Muscle of leg (tissue), 11 donors: Measurements from ENCODE around the gene OSBP2. TPM values are rescaled to one million over a fixed set of nuclear protein-coding genes. Genes with fewer than 3 reads are reported as not detected.
"Not testable (repeated sequence)": the region's sequence is repeated elsewhere in the genome, so short reads cannot be mapped to it uniquely, and the experiment has no call there.

Experiments used
- DNase-seq: peaks from one replicate; pipeline ENCODE4 v3.0.0; 2013
- H3K27ac ChIP-seq: one replicate; pipeline ENCODE4 v1.5.1; 2013; ENCODE audit warnings: mild to moderate bottlenecking, low read length, control low read depth
- H3K27me3 ChIP-seq: one replicate; pipeline ENCODE4 v1.6.1; 2013; ENCODE audit warnings: low read length; ENCODE audit not compliant: control insufficient read depth, insufficient read depth
- H3K36me3 ChIP-seq: one replicate; pipeline ENCODE4 v1.6.1; 2013; ENCODE audit warnings: low read length; ENCODE audit not compliant: control insufficient read depth, insufficient read depth
- H3K4me1 ChIP-seq: one replicate; pipeline ENCODE4 v1.6.1; 2013; ENCODE audit warnings: low read length; ENCODE audit not compliant: control insufficient read depth, insufficient read depth
- H3K4me3 ChIP-seq: one replicate; pipeline ENCODE4 v1.5.1; 2013; ENCODE audit warnings: low read length, control low read depth
- H3K9me3 ChIP-seq: replicated peaks from 2 replicates; pipeline ENCODE4 v1.6.1; 2013; ENCODE audit warnings: low read depth, low read length; ENCODE audit not compliant: control insufficient read depth
- WGBS: methylation state at CpG from one replicate; pipeline ENCODE4 v1.1.5; 2013; ENCODE audit warnings: missing lambda C conversion rate; ENCODE audit not compliant: insufficient coverage; 5-methylcytosine and 5-hydroxymethylcytosine counted together
- polyA plus RNA-seq, 8 donors: library from polyadenylated mRNA; unstranded; fragments of 120-200 nt; gene quantifications; one replicate each; pipeline versions ENCODE4 v1.2.1 to v1.2.3, GENCODE V29; 2013; ENCODE audit warnings: inconsistent platforms in 1 of 8, low replicate concordance in 1 of 8; ENCODE audit not compliant: insufficient read length in 8 of 8, insufficient read depth in 1 of 8
- total RNA-seq: library from RNA; stranded (reverse); fragments of 120-200 nt; gene quantifications from one replicate; pipeline ENCODE4 v1.2.4, GENCODE V29; 2013

OSBP2 gene
- total and polyA plus RNA-seq, 9 donors: 2.7 to 7.5 (median 4.5) TPM

DNA sequence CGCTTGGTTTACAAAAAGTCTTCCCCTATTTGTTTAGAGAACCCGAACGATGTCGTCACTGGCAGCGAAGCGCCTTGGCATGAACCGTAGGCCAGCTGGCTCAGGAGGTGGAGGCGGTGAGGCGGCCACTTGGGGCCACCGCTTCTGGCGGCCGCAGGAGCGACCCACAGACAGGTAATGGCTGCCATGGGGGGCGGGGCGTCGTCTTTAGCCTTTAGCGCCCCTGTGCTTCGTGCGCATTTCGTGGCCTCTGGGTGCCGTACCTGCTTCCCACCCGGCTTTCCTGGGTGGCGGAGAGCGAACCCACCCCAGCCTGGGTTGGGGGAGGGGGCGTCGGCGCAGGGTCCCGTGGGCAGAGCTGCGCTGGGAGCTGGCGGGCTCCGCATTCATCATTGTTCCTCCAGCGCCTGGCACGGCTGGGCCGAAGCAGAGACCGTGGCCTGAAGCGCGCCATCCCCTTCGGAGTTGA is 469 bp upstream of the OSBP2 start:
- Histone ChIP-seq H3K9me3 (no peaks in the 10 kb centered on the region), H3K27me3 (peaks cover 34% of the 10 kb centered on the region), H3K36me3 (no peaks in the 10 kb centered on the region), H3K4me1 (peaks cover 12% of the 10 kb centered on the region), H3K27ac (no peak overlapping the region), H3K4me3 (peak overlapping the region; percentile 47)
- peak; percentile 36 for DNase-seq
- WGBS: under 1% methylated on average over 37 of the region's 38 CpGs

DNA sequence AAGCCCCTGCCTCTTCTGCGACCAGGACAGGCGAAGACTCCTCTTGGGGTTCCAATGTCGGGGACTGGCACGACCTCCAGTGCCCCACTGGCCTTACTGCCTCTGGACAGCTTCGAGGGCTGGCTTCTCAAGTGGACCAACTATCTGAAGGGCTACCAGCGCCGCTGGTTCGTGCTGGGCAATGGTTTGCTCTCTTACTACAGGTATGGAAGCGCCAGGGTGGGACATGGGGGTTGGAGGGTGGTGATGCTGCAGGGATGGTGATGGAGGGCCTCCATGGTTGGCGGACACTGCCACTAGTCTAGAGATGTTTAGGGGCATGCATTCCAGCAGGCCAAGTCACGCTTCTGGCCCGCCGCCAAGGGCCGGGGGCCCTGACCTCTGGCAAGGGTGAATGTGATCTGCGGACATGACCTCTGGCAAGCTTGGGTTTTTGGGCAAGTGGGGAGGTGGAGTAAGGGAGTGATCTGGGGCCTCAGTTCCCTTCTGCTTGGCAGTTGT is 727 bp downstream of the OSBP2 start:
- DNase-seq: no peak
- peaks cover 12% of the 10 kb centered on the region for H3K4me1 ChIP-seq
- H3K4me3 ChIP-seq: peak overlapping the region; percentile 53
- H3K36me3 ChIP-seq: no peaks in the 10 kb centered on the region
- 55% methylated on average over 13 of the region's 15 CpGs for WGBS
- no peaks in the 10 kb centered on the region for H3K9me3 ChIP-seq
- peaks cover 34% of the 10 kb centered on the region for H3K27me3 ChIP-seq
- no peak overlapping the region for H3K27ac ChIP-seq

DNA sequence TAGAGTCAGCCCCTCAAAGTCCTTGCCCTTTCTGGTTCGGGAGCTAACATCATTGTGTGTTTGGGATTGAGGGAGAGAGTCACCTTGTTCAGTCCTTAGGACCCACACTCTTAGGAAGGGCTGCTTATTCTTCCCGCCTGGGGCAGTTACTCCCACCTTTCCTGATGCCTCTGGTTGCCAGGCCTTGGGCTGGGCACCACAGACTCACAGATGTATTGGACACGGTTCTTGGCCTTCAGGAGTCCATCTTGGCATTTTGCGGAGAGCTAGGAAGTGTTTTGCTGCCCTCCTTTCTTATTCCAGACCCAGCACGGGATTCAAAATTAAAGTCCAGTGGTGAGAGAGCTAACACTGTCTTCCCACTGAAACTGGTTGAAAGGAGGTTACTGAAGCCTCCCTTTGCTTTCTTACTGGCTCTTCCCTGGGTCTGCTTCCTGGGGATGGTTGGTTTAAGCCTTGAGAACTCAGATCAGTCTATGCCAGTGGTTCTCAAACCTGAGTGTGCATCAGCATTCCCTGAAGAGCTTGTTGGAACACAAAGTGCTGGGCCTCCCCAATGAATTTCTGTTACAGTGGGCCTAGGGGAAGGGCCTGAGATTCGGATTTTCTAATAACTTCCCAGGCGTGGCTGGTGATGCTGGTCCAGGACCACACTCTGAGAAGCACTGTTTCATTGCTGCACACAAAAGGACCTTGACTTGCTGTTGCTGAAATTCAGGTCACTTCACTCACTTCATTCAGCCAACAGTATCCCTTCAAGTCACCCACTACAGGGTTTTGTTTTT is 1.4 kb downstream of the OSBP2 start:
- 78% methylated on average over 3 of the region's 7 CpGs for WGBS
- H3K36me3 ChIP-seq: no peaks in the 10 kb centered on the region
- no peaks in the 10 kb centered on the region for H3K9me3 ChIP-seq
- DNase-seq: no peak
- H3K27ac ChIP-seq: no peak overlapping the region
- H3K4me3 ChIP-seq: no peak overlapping the region
- peaks cover 12% of the 10 kb centered on the region for H3K4me1 ChIP-seq
- peaks cover 34% of the 10 kb centered on the region for H3K27me3 ChIP-seq

DNA sequence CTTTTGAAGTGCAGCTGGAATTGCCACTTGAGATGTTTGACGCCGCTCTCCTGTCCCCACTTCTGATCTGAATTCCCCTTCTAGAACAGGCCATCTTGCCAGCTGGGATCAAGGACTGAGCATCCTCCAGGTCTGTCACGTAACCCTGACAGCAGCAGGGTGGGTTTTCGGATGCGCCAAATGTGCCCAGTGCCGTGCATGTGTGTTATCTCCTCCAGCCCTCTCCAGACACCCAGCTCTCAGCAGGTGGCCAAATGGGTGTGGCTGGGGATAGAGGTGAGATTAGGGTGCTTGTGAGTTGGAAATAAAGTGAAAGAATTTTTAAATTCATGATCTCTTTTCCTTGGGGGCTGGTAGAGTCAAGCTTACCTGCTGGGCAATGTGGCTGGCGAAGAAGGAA is 3.3 kb downstream of the OSBP2 start:
- H3K27me3 ChIP-seq: peaks cover 34% of the 10 kb centered on the region
- 90% methylated on average over 6 of the region's 7 CpGs for WGBS
- H3K4me3 ChIP-seq: no peak overlapping the region
- no peak for DNase-seq
- peaks cover 12% of the 10 kb centered on the region for H3K4me1 ChIP-seq
- H3K27ac ChIP-seq: no peak overlapping the region
- no peaks in the 10 kb centered on the region for H3K36me3 ChIP-seq
- H3K9me3 ChIP-seq: no peaks in the 10 kb centered on the region

DNA sequence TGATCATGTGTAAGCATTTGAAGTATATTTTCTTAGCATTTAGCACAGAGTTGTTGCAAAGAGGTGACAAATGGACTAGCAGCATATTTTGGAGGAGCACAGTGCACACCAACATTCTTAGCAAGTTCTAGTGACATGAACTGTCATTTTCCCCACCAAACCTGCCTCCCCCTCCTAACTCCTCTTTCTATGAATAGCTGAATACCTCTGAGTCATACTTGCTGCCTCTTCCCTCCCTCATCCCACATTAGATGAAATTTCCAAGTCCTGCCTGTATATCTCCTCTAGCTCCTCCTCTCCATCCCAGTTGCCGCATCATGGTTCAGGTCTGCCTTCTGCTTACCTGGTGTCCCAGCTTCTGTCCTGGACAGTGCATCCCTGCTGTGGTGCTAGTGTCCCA is 7.2 kb downstream of the OSBP2 start:
- Histone ChIP-seq H3K27me3 (peaks cover 5% of the 10 kb centered on the region), H3K27ac (no peak overlapping the region)
- 100% methylated on average over 1 of the region's 1 CpG for WGBS

DNA sequence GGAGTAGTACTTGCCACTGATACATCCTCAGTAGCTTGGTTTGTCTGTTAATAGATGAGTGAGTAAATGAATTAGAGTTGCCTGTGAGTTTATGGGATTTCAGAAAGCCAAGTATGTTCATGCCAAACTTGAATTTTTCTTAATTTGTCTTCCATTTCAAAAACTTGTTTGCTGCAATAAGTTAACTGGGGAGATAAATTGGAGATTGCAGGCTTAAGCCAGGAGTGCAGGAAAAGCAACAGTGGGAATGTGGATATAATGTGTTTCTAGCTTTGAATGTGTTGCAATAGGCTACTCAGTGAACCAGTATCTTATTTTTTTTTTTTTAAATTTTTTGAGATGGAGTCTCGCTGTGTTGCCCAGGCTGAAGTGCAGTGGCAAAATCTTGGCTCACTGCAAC is 8.2 kb downstream of the OSBP2 start:
- H3K4me1 ChIP-seq: peaks cover 2% of the 10 kb centered on the region
- no peaks in the 10 kb centered on the region for H3K36me3 ChIP-seq
- no peak overlapping the region for H3K4me3 ChIP-seq
- no peaks in the 10 kb centered on the region for H3K9me3 ChIP-seq
- no peak for DNase-seq
- peaks cover 2% of the 10 kb centered on the region for H3K27me3 ChIP-seq
- H3K27ac ChIP-seq: no peak overlapping the region
- no CpG with 5 or more reads among the region's 1 CpG for WGBS

More for the DNA sequence above, 7.2 kb downstream of the OSBP2 start:
- no peak overlapping the region for H3K4me3 ChIP-seq
- no peaks in the 10 kb centered on the region for H3K36me3 ChIP-seq
- no peak for DNase-seq
- H3K4me1 ChIP-seq: peaks cover 2% of the 10 kb centered on the region
- no peaks in the 10 kb centered on the region for H3K9me3 ChIP-seq

DNA sequence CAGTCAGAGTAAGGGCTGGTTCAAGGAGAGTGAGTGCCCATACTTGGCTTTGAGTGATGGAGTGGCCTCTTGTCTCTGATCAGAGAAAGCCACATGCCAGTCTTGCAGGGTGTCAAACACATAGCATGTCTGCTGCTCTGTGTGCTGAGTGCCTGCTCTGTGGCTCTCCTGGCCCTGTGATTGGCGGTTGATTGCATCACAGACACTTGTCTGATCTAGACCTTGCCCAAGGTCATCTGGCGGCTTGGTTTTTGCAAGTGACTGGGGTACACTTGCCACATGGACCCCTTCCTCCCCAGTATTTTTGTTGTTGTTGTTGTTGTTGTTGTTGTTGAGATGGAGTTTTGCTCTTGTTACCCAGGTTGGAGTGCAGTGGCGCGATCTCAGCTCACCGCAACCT is 10.3 kb downstream of the OSBP2 start:
- H3K27ac ChIP-seq: no peak overlapping the region
- H3K4me3 ChIP-seq: no peak overlapping the region
- no peaks in the 10 kb centered on the region for H3K36me3 ChIP-seq
- no peaks in the 10 kb centered on the region for H3K9me3 ChIP-seq
- peaks cover 2% of the 10 kb centered on the region for H3K4me1 ChIP-seq
- 81% methylated on average over 3 of the region's 5 CpGs for WGBS
- DNase-seq: no peak
- no peaks in the 10 kb centered on the region for H3K27me3 ChIP-seq

DNA sequence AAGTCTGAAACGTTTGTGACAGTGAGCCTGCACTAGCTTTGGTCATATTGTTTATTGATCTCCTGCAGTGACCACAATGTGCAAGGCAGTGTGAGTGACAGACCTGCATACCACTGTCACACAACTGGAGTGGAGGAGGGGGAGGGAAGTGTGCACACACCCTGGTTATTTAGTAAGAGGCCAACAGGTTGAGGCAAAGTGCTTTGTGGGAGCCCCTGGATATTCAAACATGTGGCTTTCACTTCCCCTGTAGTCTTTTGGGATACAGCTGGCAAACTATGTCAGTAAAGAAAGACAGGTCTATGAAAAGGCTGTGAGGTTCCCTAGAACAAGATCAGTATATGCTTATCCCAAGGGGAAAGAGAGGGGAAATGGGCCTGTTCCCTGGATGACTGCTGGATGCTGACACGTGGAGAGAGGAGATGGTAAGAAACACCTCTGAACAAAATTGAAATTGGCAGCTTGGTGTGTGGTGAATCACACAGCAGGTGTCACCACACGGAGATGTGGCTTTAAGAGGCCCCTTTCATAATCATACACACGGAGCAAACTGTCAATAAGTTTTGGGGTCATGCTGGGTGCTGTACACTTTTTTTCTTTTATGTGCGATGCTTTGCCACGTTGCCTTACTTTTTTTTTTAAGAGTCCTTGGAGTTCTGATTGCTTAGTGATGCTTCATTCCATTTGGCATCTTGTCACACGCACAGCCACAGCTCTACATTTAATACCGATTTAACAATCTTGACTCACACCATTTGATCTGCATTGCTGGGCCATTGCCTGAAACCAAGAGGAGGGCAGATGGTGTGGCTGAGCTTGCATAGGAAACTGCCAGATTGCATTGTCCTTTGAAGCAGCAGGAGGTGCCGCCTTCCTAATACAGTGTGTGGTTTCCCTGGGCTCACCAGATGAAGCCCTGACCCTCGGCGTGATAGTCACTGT is 11.3 kb downstream of the OSBP2 start:
- Histone ChIP-seq H3K36me3 (no peaks in the 10 kb centered on the region), H3K27ac (no peak overlapping the region), H3K4me1 (peaks cover 2% of the 10 kb centered on the region), H3K9me3 (no peaks in the 10 kb centered on the region), H3K27me3 (no peaks in the 10 kb centered on the region), H3K4me3 (no peak overlapping the region)
- WGBS: 22% methylated on average over 5 of the region's 11 CpGs
- DNase-seq: no peak

DNA sequence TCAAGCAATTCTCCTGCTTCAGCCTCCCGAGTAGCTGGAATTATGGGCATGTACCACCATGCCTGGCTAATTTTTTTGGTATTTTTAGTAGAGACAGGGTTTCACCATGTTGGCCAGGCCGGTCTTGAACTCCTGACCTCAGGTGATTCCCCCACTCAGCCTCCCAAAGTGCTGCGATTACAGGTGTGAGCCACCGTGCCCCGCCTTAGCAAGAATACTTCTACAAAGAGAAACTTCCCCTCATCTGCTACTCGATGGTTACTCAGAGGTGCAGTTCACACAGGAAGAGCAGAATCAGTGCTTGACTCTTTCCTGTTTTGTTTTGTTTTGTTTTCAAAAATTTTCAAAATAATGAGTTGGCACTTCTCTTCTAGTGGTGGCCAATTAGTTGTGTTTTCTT is 15.3 kb downstream of the OSBP2 start:
- H3K4me1 ChIP-seq, H3K36me3 ChIP-seq, H3K27me3 ChIP-seq, H3K27ac ChIP-seq, H3K9me3 ChIP-seq, DNase-seq, H3K4me3 ChIP-seq: not testable (repeated sequence)
- WGBS: 93% methylated on average over 5 of the region's 6 CpGs

DNA sequence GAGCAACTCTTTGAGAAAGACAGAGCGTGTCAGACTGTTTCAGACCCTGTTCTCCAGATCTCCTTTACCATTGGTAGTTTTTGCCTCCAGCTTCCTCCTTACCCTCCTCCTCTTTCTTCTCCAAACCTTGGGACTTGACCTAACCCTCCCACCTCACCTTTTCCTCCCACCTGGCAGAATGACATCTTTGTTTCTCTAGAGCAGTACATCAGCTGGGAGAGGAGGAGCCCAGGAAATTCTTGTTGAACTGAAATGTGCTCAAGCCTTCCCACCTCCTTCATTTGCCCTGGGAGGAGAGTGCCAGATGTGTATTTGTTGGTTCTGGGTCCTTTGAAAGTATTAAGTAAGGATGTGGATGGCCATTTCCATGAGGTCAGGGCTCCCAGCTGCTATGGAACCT is 17.4 kb downstream of the OSBP2 start:
- no peaks in the 10 kb centered on the region for H3K4me1 ChIP-seq
- H3K27me3 ChIP-seq: no peaks in the 10 kb centered on the region
- WGBS: 80% methylated on average over 1 of the region's 1 CpG
- H3K27ac ChIP-seq: no peak overlapping the region
- no peak for DNase-seq
- H3K4me3 ChIP-seq: no peak overlapping the region
- no peaks in the 10 kb centered on the region for H3K36me3 ChIP-seq
- H3K9me3 ChIP-seq: no peaks in the 10 kb centered on the region
